ENCODE measurements around the gene INIP.

Gene INIP

DNA sequence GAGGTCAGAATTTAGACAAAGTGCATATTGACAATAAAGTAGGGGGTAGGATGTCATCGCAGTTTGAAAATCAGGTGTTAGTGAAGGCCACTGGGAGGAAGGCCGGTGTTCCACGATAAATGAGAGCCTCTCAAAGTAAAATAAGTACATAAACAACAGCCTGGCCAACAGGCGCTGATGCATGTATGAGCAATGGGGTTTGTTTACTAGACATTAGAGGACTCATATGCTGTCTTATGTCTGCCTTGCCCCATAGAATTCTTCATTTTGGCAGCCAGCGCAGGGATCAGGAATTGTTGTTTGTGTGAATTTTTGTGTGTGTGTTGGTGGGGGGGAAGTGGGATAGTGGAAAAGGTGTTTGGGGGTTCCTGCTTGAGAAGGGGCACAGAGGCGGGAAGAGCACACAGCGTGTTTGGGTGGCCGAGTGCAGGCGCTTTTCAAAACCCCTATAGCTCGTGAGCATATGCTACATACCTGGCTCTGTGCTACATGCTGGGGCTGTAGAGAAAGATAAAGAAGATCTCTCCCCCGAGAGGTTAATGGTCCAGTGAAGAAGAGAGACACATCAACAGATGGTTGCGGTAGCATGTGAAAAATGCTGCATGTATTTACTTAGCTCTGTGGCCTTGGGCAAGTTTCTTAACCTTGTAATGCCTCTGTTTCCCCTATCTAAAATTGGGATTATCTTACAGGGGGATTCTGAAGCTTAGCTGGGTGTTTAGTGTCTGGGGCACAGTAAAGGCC is 44.2 kb upstream of the INIP start:
- TF ChIP-seq MYC (IDR thresholded peaks at IDR 0.05; ENCODE audit: low read depth, low read length) (no peak), CTCF (IDR thresholded peaks at IDR 0.05; ENCODE audit: low read depth, low read length) (no peak), POLR2A (IDR thresholded peaks at IDR 0.05; ENCODE audit: extremely low read depth, insufficient read length) (no peak)
- TF ChIP-seq, protein P1, sequence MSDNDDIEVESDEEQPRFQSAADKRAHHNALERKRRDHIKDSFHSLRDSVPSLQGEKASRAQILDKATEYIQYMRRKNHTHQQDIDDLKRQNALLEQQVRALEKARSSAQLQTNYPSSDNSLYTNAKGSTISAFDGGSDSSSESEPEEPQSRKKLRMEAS (IDR thresholded peaks at IDR 0.05; ENCODE audit: low read depth, low read length) = no peak
- no peak for DNase-seq (ENCODE audit: low read depth)
- no peak overlapping the region for H3K4me3 ChIP-seq (ENCODE audit: low read depth, low read length)

GRCh38 chr9:112760821-112761220 is 42.9 kb upstream of the INIP start:
- H3K4me3 ChIP-seq (ENCODE audit: low read depth, low read length) = no peak overlapping the region
- no peak for DNase-seq (ENCODE audit: low read depth)
- TF ChIP-seq POLR2A (IDR thresholded peaks at IDR 0.05; ENCODE audit: extremely low read depth, insufficient read length) (no peak), CTCF (IDR thresholded peaks at IDR 0.05; ENCODE audit: low read depth, low read length) (no peak), MYC (IDR thresholded peaks at IDR 0.05; ENCODE audit: low read depth, low read length) (no peak)
- TF ChIP-seq, protein P1 (IDR thresholded peaks at IDR 0.05; ENCODE audit: low read depth, low read length) = no peak

DNA sequence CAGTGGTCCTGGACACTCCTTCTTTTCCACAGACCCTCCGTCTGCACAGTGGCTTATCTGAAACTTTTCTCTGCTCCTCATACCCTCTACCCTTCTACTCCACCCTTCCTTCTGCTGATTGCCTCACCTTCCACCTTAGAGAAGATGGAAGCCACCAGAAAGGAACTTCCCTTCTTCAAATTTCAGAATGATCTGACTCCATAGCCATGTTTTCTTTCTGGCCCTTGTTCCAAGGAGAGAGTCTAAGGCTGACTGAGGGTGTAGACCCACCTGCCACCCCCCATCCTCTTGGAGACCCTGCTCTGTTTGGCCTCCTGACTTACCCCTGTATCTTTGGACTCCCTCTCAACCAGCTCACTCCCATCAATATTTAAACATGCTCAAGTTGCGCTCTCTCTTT is 40.0 kb upstream of the INIP start:
- no peak overlapping the region for H3K4me3 ChIP-seq (ENCODE audit: low read depth, low read length)
- DNase-seq (ENCODE audit: low read depth) = no peak
- TF ChIP-seq CTCF (IDR thresholded peaks at IDR 0.05; ENCODE audit: low read depth, low read length) = no peak
- no peak for TF ChIP-seq POLR2A (IDR thresholded peaks at IDR 0.05; ENCODE audit: extremely low read depth, insufficient read length)
- TF ChIP-seq, protein P1 (IDR thresholded peaks at IDR 0.05; ENCODE audit: low read depth, low read length) = no peak
- no peak for TF ChIP-seq MYC (IDR thresholded peaks at IDR 0.05; ENCODE audit: low read depth, low read length)

GRCh38 chr9:112757282-112757883 is 39.5 kb upstream of the INIP start:
- H3K4me3 ChIP-seq (ENCODE audit: low read depth, low read length) = no peak overlapping the region
- no peak for TF ChIP-seq MYC (IDR thresholded peaks at IDR 0.05; ENCODE audit: low read depth, low read length)
- no peak for TF ChIP-seq POLR2A (IDR thresholded peaks at IDR 0.05; ENCODE audit: extremely low read depth, insufficient read length)
- TF ChIP-seq, protein P1 (IDR thresholded peaks at IDR 0.05; ENCODE audit: low read depth, low read length) = no peak
- no peak for TF ChIP-seq CTCF (IDR thresholded peaks at IDR 0.05; ENCODE audit: low read depth, low read length)
- DNase-seq (ENCODE audit: low read depth) = no peak

DNA sequence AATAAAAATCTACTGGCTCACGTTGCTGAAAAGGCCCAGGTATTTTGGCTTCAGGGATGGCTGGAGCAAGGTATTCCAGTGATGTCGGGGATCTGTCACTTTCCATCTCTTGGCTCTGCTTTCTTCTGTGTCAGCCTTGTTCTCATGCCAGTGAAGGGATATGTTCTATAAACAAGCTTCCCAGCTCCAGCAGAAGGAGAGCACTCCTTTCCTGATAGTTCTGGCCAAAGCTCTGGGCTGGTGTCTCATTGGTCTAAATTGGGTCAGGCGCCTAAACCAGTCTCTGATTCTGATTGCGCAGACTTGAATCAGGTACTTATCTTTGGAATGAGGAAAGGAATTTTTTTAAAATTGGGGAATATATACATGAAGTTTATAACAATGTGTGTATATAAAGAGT is 37.8 kb upstream of the INIP start:
- DNase-seq (ENCODE audit: low read depth) = no peak
- TF ChIP-seq, protein P1 (IDR thresholded peaks at IDR 0.05; ENCODE audit: low read depth, low read length) = no peak
- no peak for TF ChIP-seq CTCF (IDR thresholded peaks at IDR 0.05; ENCODE audit: low read depth, low read length)
- TF ChIP-seq POLR2A (IDR thresholded peaks at IDR 0.05; ENCODE audit: extremely low read depth, insufficient read length) = no peak
- TF ChIP-seq MYC (IDR thresholded peaks at IDR 0.05; ENCODE audit: low read depth, low read length) = no peak
- no peak overlapping the region for H3K4me3 ChIP-seq (ENCODE audit: low read depth, low read length)
